ENCODE measurements around the gene PRPS1L1. TPM values are rescaled to one million over a fixed set of nuclear protein-coding genes. Genes with fewer than 3 reads are reported as not detected.

PRPS1L1 gene
- total and polyA plus RNA-seq, 2 of the 8 experiments (the other 6 are each of a cell fraction or from before 2014, with no cell fraction given), result not detected

GRCh38 chr7:17984288-17984687 lies 43.4 kb downstream of the PRPS1L1 start:
- Histone ChIP-seq H3K4me2 (ENCODE audit: insufficient read depth in 1 of 2, low read depth in 2 of 2, low read length in 2 of 2) (no peak overlapping the region), H3K4ac (replicated peaks; ENCODE audit: insufficient read length, low read depth, low read length) (no peak overlapping the region), H3K18ac (ENCODE audit: extremely low read depth, low read length) (no peak overlapping the region), H3K23ac (ENCODE audit: insufficient read length) (no peak overlapping the region), H2AFZ (ENCODE audit: low read length) (no peak overlapping the region), H4K20me1 (replicated peaks in 1 of 2; ENCODE audit: control insufficient read depth in 1 of 2, insufficient read depth in 2 of 2, low read length in 2 of 2) (no peaks in the 10 kb centered on the region), H4K91ac (replicated peaks; ENCODE audit: insufficient read length, low read length) (no peak overlapping the region), H2AK5ac (ENCODE audit: low read depth, low read length) (no peak overlapping the region), H3K27ac (ENCODE audit: low read depth, low read length) (no peak overlapping the region), H4K8ac (ENCODE audit: extremely low read depth, insufficient read depth, low read length) (no peak overlapping the region), H2BK20ac (ENCODE audit: low read length) (no peak overlapping the region), H3K79me1 (ENCODE audit: low read depth, low read length) (no peaks in the 10 kb centered on the region), H3K27me3 (replicated peaks in 1 of 4; ENCODE audit: control insufficient read depth in 3 of 4, extremely low read depth in 1 of 4, insufficient read depth in 3 of 4, low read length in 3 of 4) (no peaks in the 10 kb centered on the region), H3K79me2 (ENCODE audit: control insufficient read depth in 1 of 2, insufficient read depth in 2 of 2, low read length in 2 of 2) (no peaks in the 10 kb centered on the region), H2BK120ac (replicated peaks; ENCODE audit: low read depth, low read length) (no peak overlapping the region), H3K36me3 (ENCODE audit: control insufficient read depth in 2 of 4, insufficient read depth in 4 of 4, low read length in 3 of 4) (no peaks in the 10 kb centered on the region), H3K23me2 (ENCODE audit: low read depth, low read length) (no peaks in the 10 kb centered on the region), H3K14ac (ENCODE audit: insufficient read length) (no peak overlapping the region), H2BK15ac (ENCODE audit: low read length) (no peak overlapping the region), H3K56ac (replicated peaks; ENCODE audit: insufficient read length, low read depth, low read length) (no peak overlapping the region), H3K4me1 (replicated peaks in 1 of 4; ENCODE audit: control insufficient read depth in 3 of 4, insufficient read depth in 4 of 4, low read length in 3 of 4) (no peaks in the 10 kb centered on the region), H2BK12ac (ENCODE audit: low read depth, low read length) (no peak overlapping the region), H3K9me3 (ENCODE audit: insufficient read depth in 2 of 2, low read depth in 1 of 2, low read length in 1 of 2) (no peaks in the 10 kb centered on the region), H3K4me3 (ENCODE audit: extremely low read depth in 1 of 4, insufficient read depth in 2 of 4, low read depth in 3 of 4, low read length in 4 of 4) (no peak overlapping the region), H2BK5ac (ENCODE audit: low read depth, low read length) (no peak overlapping the region), H4K5ac (ENCODE audit: insufficient read length, low read depth, low read length) (no peak overlapping the region), H3K9ac (replicated peaks in 1 of 4; ENCODE audit: extremely low read depth in 1 of 4, low read depth in 3 of 4, low read length in 3 of 4) (no peak overlapping the region)
- POLR2A ChIA-PET (ENCODE audit: partially characterized antibody), result no interaction called here
- no peak for FAIRE-seq
- DNase-seq (ENCODE audit: low read depth in 1 of 2, low spot score in 2 of 2), result no peak
- WGBS, 2 experiments (ENCODE audit: extremely low coverage in 1 of 2, insufficient coverage in 1 of 2, insufficient read length in 1 of 2, insufficient replicate concordance in 2 of 2, low coverage in 1 of 2, low lambda C conversion rate in 2 of 2, missing lambda C conversion rate in 1 of 2), result 84% methylated on average over 1 of the region's 1 CpG; no CpG with 5 or more reads in 1 of the 2 experiments
- CTCF ChIA-PET (ENCODE audit: partially characterized antibody), result interaction anchor here (1.1 to 12.3 kb wide), 4 partner anchors 8 to 212 kb away, joined by 4 to 149 read pairs (median 4); no protein-coding TSS in a partner anchor
- TF ChIP-seq, protein P1, sequence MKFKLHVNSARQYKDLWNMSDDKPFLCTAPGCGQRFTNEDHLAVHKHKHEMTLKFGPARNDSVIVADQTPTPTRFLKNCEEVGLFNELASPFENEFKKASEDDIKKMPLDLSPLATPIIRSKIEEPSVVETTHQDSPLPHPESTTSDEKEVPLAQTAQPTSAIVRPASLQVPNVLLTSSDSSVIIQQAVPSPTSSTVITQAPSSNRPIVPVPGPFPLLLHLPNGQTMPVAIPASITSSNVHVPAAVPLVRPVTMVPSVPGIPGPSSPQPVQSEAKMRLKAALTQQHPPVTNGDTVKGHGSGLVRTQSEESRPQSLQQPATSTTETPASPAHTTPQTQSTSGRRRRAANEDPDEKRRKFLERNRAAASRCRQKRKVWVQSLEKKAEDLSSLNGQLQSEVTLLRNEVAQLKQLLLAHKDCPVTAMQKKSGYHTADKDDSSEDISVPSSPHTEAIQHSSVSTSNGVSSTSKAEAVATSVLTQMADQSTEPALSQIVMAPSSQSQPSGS (IDR thresholded peaks at IDR 0.05; ENCODE audit: low read length), result no peak
- TF ChIP-seq CHD2 (IDR thresholded peaks at IDR 0.05; ENCODE audit: low read length) (no peak), TCF12 (IDR thresholded peaks at IDR 0.05; ENCODE audit: low read depth, low read length) (no peak), SIX5 (IDR thresholded peaks at IDR 0.05; ENCODE audit: low read depth, low read length) (no peak), PHF8 (conservative IDR thresholded peaks at IDR 0.05; ENCODE audit: low read depth, low read length) (no peak), HDAC6 (IDR thresholded peaks at IDR 0.05; ENCODE audit: low read depth, low read length) (no peak), KDM5A (IDR thresholded peaks at IDR 0.05; ENCODE audit: low read length) (no peak), ZNF274 (IDR thresholded peaks at IDR 0.05; ENCODE audit: borderline replicate concordance, extremely low read depth, low read length) (no peak), SP2 (IDR thresholded peaks at IDR 0.05; ENCODE audit: low read length) (no peak), SP4 (IDR thresholded peaks at IDR 0.05; ENCODE audit: low read length) (no peak), SRF (IDR thresholded peaks at IDR 0.05; ENCODE audit: low read depth, low read length) (no peak), RNF2 (IDR thresholded peaks at IDR 0.05; ENCODE audit: borderline replicate concordance, low read depth, low read length, missing control alignments, poor library complexity, severe bottlenecking) (no peak), EZH2 (IDR thresholded peaks at IDR 0.05; ENCODE audit: low read depth, low read length, severe bottlenecking) (no peak), RXRA (IDR thresholded peaks at IDR 0.05; ENCODE audit: insufficient read depth, low read depth, low read length) (no peak)
